ENCODE results near the gene PNPLA7.
"Not testable (repeated sequence)": the region's sequence is repeated elsewhere in the genome, so short reads cannot be mapped to it uniquely, and the experiment has no call there.

The PNPLA7 gene

GRCh38 chr9:137477778-137478612 is 72.2 kb downstream of the PNPLA7 start:
- DNase-seq = no peak

DNA sequence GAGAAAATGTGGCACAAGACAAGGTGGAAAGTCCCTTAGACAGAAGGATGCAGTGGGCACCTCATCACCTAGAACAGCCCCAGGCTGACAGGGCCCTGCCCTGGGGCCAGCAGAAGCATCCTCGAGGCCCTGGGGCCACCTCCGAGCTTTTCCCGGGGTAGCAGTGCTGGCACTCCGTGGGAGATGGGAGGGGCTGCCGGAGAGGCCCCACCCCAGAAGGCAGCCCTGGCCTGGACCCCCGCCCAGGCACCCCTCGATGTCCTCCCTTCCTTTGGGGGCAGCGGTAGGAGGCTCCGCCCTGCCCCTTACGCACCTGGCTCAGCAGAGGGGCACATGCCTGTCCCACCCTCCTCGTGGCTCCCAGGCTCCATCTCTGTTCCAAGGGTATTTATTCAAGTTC is 73.3 kb downstream of the PNPLA7 start:
- DNase-seq = no peak

GRCh38 chr9:137475666-137476065 is 74.5 kb downstream of the PNPLA7 start:
- no peak for DNase-seq

DNA sequence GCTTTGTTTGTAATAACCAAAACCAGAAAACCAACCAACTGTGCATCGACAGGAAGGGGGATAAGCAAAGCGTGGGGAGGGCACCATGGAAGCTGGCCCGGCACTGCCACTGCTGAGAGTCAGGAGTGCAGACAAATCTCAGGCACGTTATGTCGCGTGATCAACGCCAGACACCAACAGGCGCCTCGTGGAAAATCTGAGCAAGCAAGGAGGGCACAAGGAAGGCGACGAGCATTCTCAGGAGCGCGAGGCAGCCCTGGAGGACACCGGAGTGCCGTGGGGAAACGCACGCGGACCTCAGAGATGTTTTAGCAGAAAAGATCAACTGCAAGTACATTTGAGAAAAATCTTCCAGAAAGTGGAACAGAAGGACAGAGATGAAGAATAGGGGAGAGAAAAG is 75.9 kb downstream of the PNPLA7 start:
- no peak for DNase-seq

DNA sequence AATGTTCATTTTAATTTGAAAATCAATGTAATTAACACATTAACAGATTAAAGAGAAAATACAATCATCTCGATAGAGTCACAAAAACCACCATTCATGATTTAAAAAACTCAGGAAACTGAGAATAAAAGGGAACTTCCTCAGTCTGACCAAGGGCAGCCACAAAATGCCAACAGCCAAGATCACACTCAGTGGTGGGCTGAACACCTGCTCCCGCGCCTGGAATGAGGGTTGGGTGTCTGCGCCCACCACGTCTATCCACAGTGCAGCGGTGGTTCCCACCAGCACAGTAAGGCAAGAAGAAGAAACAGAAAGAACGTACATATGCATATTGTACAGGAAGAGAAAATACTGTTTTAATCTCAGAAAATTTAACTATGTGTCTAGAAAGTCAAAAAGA is 79.4 kb downstream of the PNPLA7 start:
- no peak for DNase-seq

DNA sequence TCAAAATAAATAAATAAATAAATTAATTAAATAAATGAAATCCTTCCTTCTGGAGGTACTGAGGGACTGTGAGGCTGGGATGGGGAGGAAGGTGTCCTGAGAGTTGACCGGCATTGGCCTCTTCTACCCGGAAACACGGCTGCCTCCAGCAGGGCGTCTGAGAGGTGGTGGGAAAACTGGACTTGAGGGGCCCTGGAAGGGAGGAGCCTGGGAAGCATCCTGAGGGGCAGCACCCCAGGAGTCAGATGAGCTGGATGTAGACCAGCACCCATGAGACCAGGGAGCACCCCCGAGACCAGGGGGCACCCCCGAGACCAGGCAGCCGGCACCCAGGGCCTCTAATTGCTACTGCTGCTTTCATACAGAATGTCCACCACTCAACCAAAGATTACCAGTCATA is 82.3 kb downstream of the PNPLA7 start:
- no peak for DNase-seq

GRCh38 chr9:137467161-137467581 is 83.0 kb downstream of the PNPLA7 start:
- no peak for DNase-seq

DNA sequence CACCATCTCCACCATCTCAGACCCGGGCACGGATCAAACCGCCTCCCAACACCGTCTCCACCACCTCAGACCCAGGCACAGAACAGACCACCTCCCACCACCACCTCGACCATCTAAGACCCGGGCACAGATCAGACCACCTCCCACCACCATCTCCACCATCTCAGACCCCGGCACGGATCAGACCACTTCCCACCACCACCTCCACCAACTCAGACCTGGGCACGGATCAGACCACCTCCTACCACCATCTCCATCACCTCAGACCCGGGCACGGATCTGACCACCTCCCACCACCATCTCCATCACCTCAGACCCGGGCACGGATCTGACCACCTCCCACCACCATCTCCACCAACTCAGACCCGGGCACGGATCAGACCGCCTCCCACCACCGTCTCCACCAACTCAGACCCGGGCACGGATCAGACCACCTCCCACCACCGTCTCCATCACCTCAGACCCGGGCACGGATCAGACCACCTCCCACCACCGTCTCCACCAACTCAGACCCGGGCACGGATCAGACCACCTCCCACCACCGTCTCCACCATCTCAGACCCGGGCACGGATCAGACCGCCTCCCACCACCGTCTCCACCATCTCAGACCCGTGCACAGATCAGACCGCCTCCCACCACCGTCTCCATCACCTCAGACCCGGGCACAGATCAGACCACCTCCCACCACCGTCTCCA is 83.7 kb downstream of the PNPLA7 start:
- not testable (repeated sequence) for DNase-seq

- no peak for DNase-seq
Measured at GRCh38 chr9:137465720-137466388, 84.3 kb downstream of the PNPLA7 start.

- DNase-seq = no peak
Measured at GRCh38 chr9:137465000-137465719, 85.0 kb downstream of the PNPLA7 start.

DNA sequence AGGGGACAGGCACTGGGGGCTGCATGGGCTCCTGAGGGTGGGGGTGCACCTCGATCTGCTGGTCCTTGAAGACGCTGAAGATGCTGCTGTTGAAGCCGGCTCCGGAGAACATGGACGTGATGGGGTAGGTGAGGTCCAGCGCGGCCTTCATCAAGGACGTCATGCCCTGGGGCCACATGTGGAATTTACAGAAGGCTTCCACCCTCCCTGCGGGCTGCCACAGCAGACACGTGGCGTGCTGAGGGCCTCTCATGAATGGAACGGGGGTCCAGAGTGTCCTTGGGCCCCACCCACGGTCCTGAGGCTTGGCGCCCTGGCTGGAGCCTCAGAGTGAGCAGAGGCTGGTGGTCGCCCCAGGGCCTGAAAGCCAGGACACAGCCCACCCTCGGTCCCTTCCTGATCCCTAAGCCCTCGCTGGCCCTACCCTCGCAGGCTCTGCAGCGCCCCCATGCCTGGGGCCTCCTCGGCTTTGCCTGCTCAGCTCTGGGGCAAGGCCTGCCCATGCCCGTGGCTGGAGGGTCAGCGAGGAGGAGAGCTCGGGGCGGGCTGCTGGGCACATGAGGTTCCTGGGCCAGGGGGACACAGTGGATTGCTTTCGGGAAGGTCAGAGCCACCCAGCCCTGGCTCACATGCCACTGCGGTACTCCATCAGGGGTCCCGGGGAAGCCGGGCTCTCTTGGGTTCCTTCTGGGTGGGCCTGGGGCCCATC is 85.8 kb downstream of the PNPLA7 start:
- DNase-seq = no peak

GRCh38 chr9:137463931-137464290 is 86.3 kb downstream of the PNPLA7 start:
- DNase-seq = no peak

DNA sequence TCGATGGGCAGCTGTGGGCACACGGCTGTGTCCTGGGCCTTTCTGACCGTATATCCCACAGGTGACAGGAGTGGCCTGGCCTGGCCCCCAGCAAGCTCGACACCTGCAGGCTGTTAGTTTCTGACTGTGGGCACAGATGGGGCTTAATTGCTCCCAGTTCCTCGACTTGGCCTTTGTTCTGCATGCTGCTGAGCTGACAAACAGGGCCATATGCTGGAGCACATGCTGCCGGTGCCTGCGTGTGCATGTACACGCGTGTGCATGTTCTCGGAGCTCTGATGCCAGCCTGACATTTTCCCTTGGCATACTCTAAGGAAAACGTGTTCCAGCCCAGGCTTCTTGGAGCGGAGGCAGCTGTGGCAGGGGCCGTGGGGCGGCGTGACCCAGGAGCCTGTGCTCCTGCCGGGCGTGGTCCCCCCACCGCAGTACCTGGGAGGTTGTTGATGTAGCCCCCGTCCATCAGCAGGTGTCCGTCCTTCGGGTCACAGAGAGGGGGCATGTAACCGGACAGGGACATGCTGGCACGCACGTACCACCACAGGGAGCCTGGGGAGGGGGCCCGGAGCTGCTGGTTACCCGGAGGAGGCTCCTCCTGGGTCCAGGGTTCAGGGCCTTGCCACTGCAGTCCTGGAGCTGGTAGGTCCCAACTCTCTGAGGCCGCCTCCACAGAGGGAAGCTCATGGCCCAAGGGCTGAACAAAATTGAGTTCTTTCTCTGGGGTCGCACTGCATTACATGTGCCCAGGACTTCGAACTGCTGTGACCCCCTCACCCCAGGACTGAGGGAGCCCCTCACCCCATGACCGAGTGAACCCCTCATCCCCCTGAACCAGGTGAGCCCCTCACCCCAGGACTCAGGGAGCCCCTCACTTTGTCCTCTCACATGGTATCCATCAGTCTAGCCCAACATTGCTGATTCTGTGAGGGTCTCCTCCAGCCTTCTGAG is 86.9 kb downstream of the PNPLA7 start:
- no peak for DNase-seq

GRCh38 chr9:137462396-137462985 is 87.7 kb downstream of the PNPLA7 start:
- DNase-seq = no peak

DNA sequence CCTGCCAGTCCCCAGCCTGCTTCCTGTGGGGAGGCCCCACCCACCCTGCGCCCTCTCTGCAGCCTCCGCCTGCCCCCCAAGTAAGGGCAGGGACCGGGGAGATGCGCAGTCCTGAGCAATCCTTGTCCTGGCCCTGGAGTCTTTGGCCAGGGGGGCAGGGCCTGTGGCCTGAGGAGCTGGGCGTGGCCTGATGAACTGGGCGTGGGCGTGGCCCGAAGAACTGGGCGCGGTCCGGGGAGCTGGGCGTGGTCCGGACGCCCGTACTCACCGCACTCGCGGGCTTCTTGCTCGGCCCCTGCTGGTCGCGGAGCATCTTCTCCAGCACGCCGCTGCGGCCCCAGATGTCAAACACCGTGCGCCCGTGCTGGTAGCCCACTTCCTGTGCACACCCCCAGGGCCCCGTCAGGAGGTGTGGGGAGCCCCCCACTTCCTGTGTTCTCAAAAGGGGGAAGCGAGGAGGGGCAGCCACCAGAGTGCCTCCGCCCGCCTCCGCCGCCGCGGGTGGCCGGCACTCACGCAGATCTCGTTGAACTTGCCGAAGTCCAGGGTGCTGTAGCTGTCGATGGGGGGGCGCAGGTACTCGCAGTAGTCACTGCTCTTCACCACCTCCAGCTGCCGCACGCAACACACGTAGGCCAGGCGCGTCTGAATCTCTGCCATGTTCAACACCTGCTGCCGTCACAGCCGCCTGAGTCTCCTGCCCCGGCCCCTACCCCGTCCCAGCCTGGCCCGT is 88.4 kb downstream of the PNPLA7 start:
- DNase-seq = peak; percentile 95

DNA sequence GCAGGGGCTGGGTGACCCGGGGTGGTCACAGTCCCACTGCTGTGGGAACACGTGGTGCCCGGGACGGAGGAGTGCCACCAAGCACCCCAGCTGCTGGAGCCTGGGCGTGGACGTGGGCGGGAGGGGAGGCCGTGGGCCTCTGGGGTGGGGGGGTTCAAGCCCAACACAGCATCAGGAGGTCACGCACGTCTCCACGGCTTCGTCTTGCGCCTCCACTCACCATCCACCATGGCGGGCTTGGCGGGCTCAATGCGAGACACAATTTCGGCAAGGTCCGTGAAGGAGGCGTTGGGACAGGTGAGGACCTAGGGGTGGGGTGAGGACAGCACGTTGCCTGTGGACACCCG is 88.9 kb downstream of the PNPLA7 start:
- DNase-seq = no peak

- no peak for DNase-seq
Measured at GRCh38 chr9:137460363-137461315, 89.6 kb downstream of the PNPLA7 start.

DNA sequence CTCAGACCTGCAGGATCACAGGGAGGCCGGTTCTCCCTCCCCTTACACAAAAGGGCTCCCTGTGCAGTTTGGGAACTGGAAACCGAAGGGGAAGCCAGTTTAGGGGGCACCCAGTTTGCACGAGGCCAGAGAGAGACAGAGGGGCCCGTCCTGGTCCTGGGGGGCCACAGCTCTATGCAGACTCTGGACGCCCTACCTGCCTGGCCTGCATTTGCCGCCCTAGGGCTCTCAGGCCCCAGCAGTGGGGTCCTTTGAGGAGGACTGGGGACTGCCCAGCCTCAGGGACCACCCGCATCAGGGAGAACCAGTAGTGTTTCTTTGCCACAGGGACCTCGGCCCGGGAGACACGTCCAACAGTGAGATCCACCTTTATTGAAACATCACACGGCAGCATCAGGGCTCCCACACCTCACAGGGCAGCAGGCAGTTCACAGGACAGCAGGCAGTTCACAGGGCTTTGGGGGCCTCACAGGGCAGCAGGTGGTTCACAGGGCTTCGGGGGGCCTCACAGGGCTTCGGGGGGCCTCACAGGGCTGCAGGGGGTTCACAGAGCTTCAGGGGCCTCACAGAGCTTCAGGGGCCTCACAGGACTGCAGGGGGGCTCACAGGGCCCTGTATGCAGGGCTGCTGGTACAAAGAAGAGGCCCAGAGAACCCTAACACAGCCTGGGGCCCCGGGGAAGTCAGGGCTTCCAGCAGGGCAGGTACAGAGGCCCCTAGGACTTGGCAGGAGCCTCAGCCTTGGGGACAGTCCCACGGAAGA is 90.4 kb downstream of the PNPLA7 start:
- DNase-seq = peak; percentile 35

Measured in hematopoietic multipotent progenitor cell treated with erythropoietin and hydrocortisone succinate and interleukin-3 and kit ligand, for 6 days (in vitro differentiated cells).